H1 (cell line): ENCODE results near the gene SPAST. TPM values are rescaled to one million over a fixed set of nuclear protein-coding genes. Genes with fewer than 3 reads are reported as not detected.

Experiments
- ASH2L ChIP-seq: fragments of 200-600, 300-600 bp; sonication (generic); IDR thresholded peaks from one replicate; pipeline ENCODE4 v1.7.1; 2017; ENCODE audit warnings: low read length
- ATF2 ChIP-seq: IDR thresholded peaks from 2 replicates; pipeline ENCODE4 v1.6.1; 2012; ENCODE audit warnings: low read length, inconsistent platforms
- BCL11A ChIP-seq, 2 experiments: IDR thresholded peaks; one replicate each; pipeline ENCODE4 v1.6.1; 2011; ENCODE audit warnings: low read depth in 2 of 2, low read length in 2 of 2, mild to moderate bottlenecking in 2 of 2
- BRCA1 ChIP-seq: IDR thresholded peaks from 2 replicates; pipeline ENCODE4 v1.6.1; 2012; ENCODE audit warnings: low read depth, low read length, improper control_type of control experiment
- CBX5 ChIP-seq: fragments of 300-800, 300-1000 bp; sonication (generic); IDR thresholded peaks from 2 replicates; pipeline ENCODE4 v1.7.1; 2016; ENCODE audit warnings: antibody characterized with exemption, low read length, low read depth
- CEBPB ChIP-seq: IDR thresholded peaks from 2 replicates; pipeline ENCODE4 v1.6.1; 2012; ENCODE audit warnings: low read depth, low read length
- CTCF ChIP-seq, 3 experiments: IDR thresholded peaks; 1 replicate in 2 of 3; 2 replicates in 1 of 3; pipeline versions ENCODE4 v1.5.1 to v1.6.1; 2011; ENCODE audit warnings: low read length in 3 of 3, mild to moderate bottlenecking in 3 of 3, inconsistent platforms in 2 of 3, low read depth in 1 of 3, moderate library complexity in 1 of 3; ENCODE audit not compliant: insufficient read depth in 1 of 3; ENCODE audit errors: control extremely low read depth in 1 of 3
- FOSL1 ChIP-seq: IDR thresholded peaks from 2 replicates; pipeline ENCODE4 v1.6.1; 2011; ENCODE audit warnings: mild to moderate bottlenecking, low read depth, low read length, moderate library complexity; ENCODE audit not compliant: insufficient read depth
- JUN ChIP-seq: IDR thresholded peaks from 2 replicates; pipeline ENCODE4 v1.6.1; 2011; ENCODE audit warnings: low read depth, mild to moderate bottlenecking, improper control_type of control experiment, low read length
- KDM1A ChIP-seq: fragments of 200-600, 300-600 bp; sonication (generic); IDR thresholded peaks from 2 replicates; pipeline ENCODE4 v1.7.1; 2016; ENCODE audit warnings: mild to moderate bottlenecking, low read length, borderline replicate concordance
- KDM4A ChIP-seq: IDR thresholded peaks from one replicate; pipeline ENCODE4 v1.7.1; 2012; ENCODE audit warnings: low read depth, mild to moderate bottlenecking, moderate library complexity, low read length, inconsistent platforms; ENCODE audit not compliant: severe bottlenecking
- NRF1 ChIP-seq: IDR thresholded peaks from 2 replicates; pipeline ENCODE4 v1.6.1; 2011; ENCODE audit warnings: mild to moderate bottlenecking, low read depth, low read length, improper control_type of control experiment
- POLR2AphosphoS5 ChIP-seq: IDR thresholded peaks from 2 replicates; pipeline ENCODE4 v1.6.1; 2011; ENCODE audit warnings: low read depth, low read length
- RBBP5 ChIP-seq: IDR thresholded peaks from 2 replicates; pipeline ENCODE4 v1.7.1; 2012; ENCODE audit warnings: low read depth, mild to moderate bottlenecking, inconsistent platforms, low read length, moderate library complexity, borderline replicate concordance
- RFX5 ChIP-seq: IDR thresholded peaks from 2 replicates; pipeline ENCODE4 v1.6.1; 2011; ENCODE audit warnings: low read depth, low read length, improper control_type of control experiment, borderline replicate concordance
- SP1 ChIP-seq: IDR thresholded peaks from 2 replicates; pipeline ENCODE4 v1.6.1; 2011; ENCODE audit warnings: low read depth, low read length
- SRF ChIP-seq: IDR thresholded peaks from 2 replicates; pipeline ENCODE4 v1.6.1; 2011; ENCODE audit warnings: mild to moderate bottlenecking, low read depth, low read length, moderate library complexity
- TAF7 ChIP-seq: optimal IDR thresholded peaks from 2 replicates; pipeline ENCODE3; 2011; ENCODE audit warnings: low read depth, mild to moderate bottlenecking, inconsistent platforms, low read length, moderate library complexity, borderline replicate concordance
- TEAD4 ChIP-seq: IDR thresholded peaks from 2 replicates; pipeline ENCODE4 v1.6.1; 2012; ENCODE audit warnings: low read depth, low read length, inconsistent platforms, mixed read lengths
- YY1 ChIP-seq: IDR thresholded peaks from 2 replicates; pipeline ENCODE4 v1.6.1; 2011; ENCODE audit warnings: low read depth, mild to moderate bottlenecking, low read length
- polyA plus RNA-seq, 7 experiments: library from polyadenylated mRNA; depleted of rRNA in 3 of 7; stranded (reverse) in 5 of 7; unstranded in 2 of 7; fragments of >200 nt in 5 of 7; fragments of 200-250 nt in 2 of 7; gene quantifications; 1 replicate in 5 of 7; 2 replicates in 1 of 7; 4 replicates in 1 of 7; pipeline versions ENCODE4 v1.2.1 to v1.2.3, GENCODE V29; 2011 to 2013; ENCODE audit warnings: missing spikeins in 2 of 7, mixed read lengths in 2 of 7
- total RNA-seq: library from RNA; stranded (reverse); fragmentation: NEBNext Ultra II Directional; extraction: Animal tissue kit (Norgen Biotek cat#: 25700); gene quantifications from 2 replicates; pipeline ENCODE4 v1.2.1, GENCODE V29; 2021
- TF ChIP-seq, protein P1 (sequence below): IDR thresholded peaks from 2 replicates; pipeline ENCODE4 v1.6.1; 2012; ENCODE audit warnings: inconsistent platforms

The SPAST gene
- total and polyA plus RNA-seq, 2 of the 8 experiments (the other 6 are each of a cell fraction or from before 2014, with no cell fraction given), result 4.4 to 36.0 TPM

GRCh38 chr2:32063310-32064020, at the start of gene SPAST (continued):
- TF ChIP-seq NRF1, result peak; percentile 75
- no peak for TF ChIP-seq BCL11A (IDR thresholded peaks at IDR 0.05; ENCODE audit: low read depth in 2 of 2, low read length in 2 of 2)
- TF ChIP-seq YY1, result no peak
- peak; percentile 34; the same call in 1 of the 2 replicates for TF ChIP-seq ATF2
- peak; percentile 4 to 24 (median 19); a peak in 2 of 4 replicates for TF ChIP-seq CTCF (IDR thresholded peaks at IDR 0.05; ENCODE audit: control extremely low read depth in 1 of 3, insufficient read depth in 1 of 3, low read depth in 1 of 3, low read length in 3 of 3)
- TF ChIP-seq FOSL1, result no peak
- TF ChIP-seq ASH2L, result peak; percentile 87
- TF ChIP-seq CEBPB, result no peak
- TF ChIP-seq SRF, result 0 out of 2 replicates have a peak, but pooled peaks have one; percentile 22
- TF ChIP-seq JUN, result no peak
- no peak for TF ChIP-seq RFX5
- TF ChIP-seq, protein P1, sequence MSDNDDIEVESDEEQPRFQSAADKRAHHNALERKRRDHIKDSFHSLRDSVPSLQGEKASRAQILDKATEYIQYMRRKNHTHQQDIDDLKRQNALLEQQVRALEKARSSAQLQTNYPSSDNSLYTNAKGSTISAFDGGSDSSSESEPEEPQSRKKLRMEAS, result no peak; the same call in 1 of the 2 replicates
- no peak for TF ChIP-seq SP1
- no peak for TF ChIP-seq TEAD4
- TF ChIP-seq RBBP5, result 0 out of 2 replicates have a peak, but pooled peaks have one; percentile 25
- TF ChIP-seq POLR2AphosphoS5, result peak; percentile 92
- TF ChIP-seq CBX5, result no peak
- no peak for TF ChIP-seq BRCA1
- TF ChIP-seq KDM4A, result peak; percentile 34
- no peak for TF ChIP-seq TAF7
- no peak for TF ChIP-seq KDM1A
